AG04450 (cell line): Measurements from ENCODE around the gene TADA1. TPM values are rescaled to one million over a fixed set of nuclear protein-coding genes. Genes with fewer than 3 reads are reported as not detected.

Source experiments
- CTCF ChIA-PET: fragments of 300-600, 350-600 bp; formaldehyde crosslinking; extraction: SDS; loops from one replicate; lab custom pipeline; 2022; ENCODE audit warnings: antibody characterized with exemption, inconsistent platforms; lab: Charles Lee
- POLR2A ChIA-PET: fragments of 350-600 bp; formaldehyde crosslinking; extraction: SDS; loops from one replicate; lab custom pipeline; 2021; ENCODE audit warnings: antibody characterized with exemption, inconsistent platforms; lab: Yijun Ruan, JAX
- DNase-seq: peaks from one replicate; pipeline ENCODE4 v3.0.0-alpha.2; 2011; ENCODE audit warnings: low read depth, low spot score
- H3K27ac ChIP-seq: one replicate; pipeline ENCODE4 v1.5.1; 2012; ENCODE audit warnings: low read depth, low read length, control low read depth
- H3K27me3 ChIP-seq: one replicate; pipeline ENCODE4 v1.6.0; 2012; ENCODE audit warnings: low read length; ENCODE audit not compliant: control insufficient read depth, insufficient read depth
- H3K4me3 ChIP-seq: 2 replicates; pipeline ENCODE4 v1.5.1; 2011; ENCODE audit warnings: mild to moderate bottlenecking, low read depth, low read length, control low read depth
- H3K9me3 ChIP-seq: 2 replicates; pipeline ENCODE4 v1.5.1; 2012; ENCODE audit warnings: low read length; ENCODE audit not compliant: control insufficient read depth, insufficient read depth
- CTCF ChIP-seq: IDR thresholded peaks from 2 replicates; pipeline ENCODE4 v1.5.1; 2011; ENCODE audit warnings: low read depth, low read length, control low read depth, inconsistent platforms
- polyA plus RNA-seq: library from polyadenylated mRNA; depleted of rRNA; stranded (reverse); fragments of >200 nt; gene quantifications from 2 replicates; pipeline ENCODE4 v1.2.3, GENCODE V29; 2011

The TADA1 gene
- polyA plus RNA-seq, 1 experiment, result 13.3 TPM

- TF ChIP-seq CTCF, result no peak
- DNase-seq, result peak; percentile 3
- CTCF ChIA-PET, result interaction anchor here (0.6 to 1.6 kb wide), 2 partner anchors 219 to 1014 kb away, joined by 4 to 5 read pairs; no protein-coding TSS in a partner anchor
- Histone ChIP-seq H3K27ac (no peak overlapping the region), H3K9me3 (no peaks in the 10 kb centered on the region), H3K27me3 (no peaks in the 10 kb centered on the region), H3K4me3 (peak overlapping the region; percentile 73)
- POLR2A ChIA-PET, result no interaction called here
Observed at GRCh38 chr1:166840309-166841274, 35.5 kb downstream of the TADA1 start.

DNA sequence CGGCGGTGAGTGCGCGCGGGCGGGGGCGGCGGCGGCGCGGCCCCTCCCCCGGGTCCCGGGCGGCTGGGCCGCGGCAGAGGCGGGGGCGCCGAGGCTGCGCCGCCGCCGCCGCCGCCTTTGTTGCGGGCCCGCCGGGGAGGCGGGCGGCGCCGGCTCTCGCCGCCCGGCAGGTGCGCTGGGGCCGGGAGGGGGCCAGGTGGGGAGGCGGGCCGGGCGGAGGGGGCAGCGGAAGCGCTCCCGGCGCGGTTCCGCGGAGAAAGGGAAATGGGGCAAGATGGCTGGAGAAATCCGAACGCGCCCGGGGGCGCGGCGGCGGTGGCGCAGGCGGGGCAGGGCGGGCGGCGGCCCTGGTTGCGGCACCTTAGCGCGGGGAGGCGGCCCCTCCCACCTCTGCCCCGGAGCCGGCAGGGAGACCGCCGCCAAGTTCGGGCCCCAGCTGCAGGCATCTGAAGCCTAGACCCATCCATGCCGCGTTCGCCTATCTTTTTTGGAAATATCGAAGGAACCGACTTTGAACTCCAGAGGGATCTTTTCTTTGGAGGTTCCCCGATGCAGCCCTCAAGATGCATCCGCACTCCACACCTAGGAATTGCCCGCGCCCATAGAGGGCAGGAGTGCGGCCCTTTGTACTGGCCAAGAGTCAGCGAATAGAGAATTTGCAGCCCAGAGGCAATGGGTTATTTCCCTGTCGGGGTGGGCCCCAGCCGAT, 36.3 kb downstream of the TADA1 start:
- no peak overlapping the region for H3K27ac ChIP-seq
- ChIA-PET CTCF (interaction anchor here (0.9 to 1.6 kb wide), 2 partner anchors 15 to 220 kb away, joined by 3 to 5 read pairs; no protein-coding TSS in a partner anchor), POLR2A (interaction anchor here (1.0 to 1.2 kb wide), 2 partner anchors 36 to 381 kb away, joined by 3 to 6 read pairs; partner anchors contain the start of genes POU2F1 and TADA1)

GRCh38 chr1:166838766-166839599, 37.1 kb downstream of the TADA1 start, which contains the start of gene POGK:
Gene POGK (plus strand): TSS chr1:166839475. CDS start chr1:166840957, 1,482 bp downstream.
- POLR2A ChIA-PET, result interaction anchor here (0.6 to 1.2 kb wide), 4 partner anchors 14 to 381 kb away, joined by 3 to 6 read pairs (median 4); partner anchors contain the start of genes POU2F1 and TADA1

More for the DNA sequence above, 36.3 kb downstream of the TADA1 start:
- peak; percentile 41; the same call in 1 of the 2 replicates for TF ChIP-seq CTCF
- no peak for DNase-seq
- Histone ChIP-seq H3K9me3 (no peaks in the 10 kb centered on the region), H3K4me3 (peak overlapping the region; percentile 73), H3K27me3 (no peaks in the 10 kb centered on the region)

More at GRCh38 chr1:166838766-166839599, 37.1 kb downstream of the TADA1 start, which contains the start of gene POGK:
- TF ChIP-seq CTCF, result no peak
- peak within 1 kb of the TSS; percentile 73 for H3K4me3 ChIP-seq
- H3K27me3 ChIP-seq, result peaks cover under 1% of the 10 kb centered on the region
- CTCF ChIA-PET, result interaction anchor here (0.6 to 1.1 kb wide), 3 partner anchors 14 to 226 kb away, joined by 3 read pairs; no protein-coding TSS in a partner anchor
- peak within 1 kb of the TSS; percentile 79 for H3K27ac ChIP-seq
- peak; percentile 46 for DNase-seq
- no peaks in the 10 kb centered on the region for H3K9me3 ChIP-seq
